ENCODE data around the gene CADM1. TPM values are rescaled to one million over a fixed set of nuclear protein-coding genes. Genes with fewer than 3 reads are reported as not detected.

CADM1 gene
- total and polyA plus RNA-seq, 9 of the 15 experiments (the other 6 are each of a cell fraction or from before 2014, with no cell fraction given), result 0.42 TPM; not detected in 8

- TF ChIP-seq GABPA (tag; conservative IDR thresholded peaks at IDR 0.05; ENCODE audit: low read depth), result no peak
- TF ChIP-seq MBD2 (IDR thresholded peaks at IDR 0.05; ENCODE audit: borderline replicate concordance, low read depth), result no peak
- TF ChIP-seq RBM25 (IDR thresholded peaks at IDR 0.05; ENCODE audit: low read depth, low read length, severe bottlenecking), result no peak
- TF ChIP-seq ZHX1 (conservative IDR thresholded peaks at IDR 0.05; ENCODE audit: low read length), result no peak
Measured at GRCh38 chr11:115255006-115255762, 249.0 kb downstream of the CADM1 start (continued).

GRCh38 chr11:115251126-115251525 lies 253.1 kb downstream of the CADM1 start:
- FAIRE-seq (no peak), DNase-seq (ENCODE audit: extremely low read depth in 1 of 4, low spot score in 3 of 4) (no peak), ATAC-seq (no peak)
- no peak overlapping the region for H3K4me3 ChIP-seq
- no peaks in the 10 kb centered on the region for H3K4me1 ChIP-seq (replicated peaks in 1 of 2; ENCODE audit: control insufficient read depth in 2 of 2, insufficient read depth in 2 of 2, low read length in 2 of 2)
- H3K9ac ChIP-seq (ENCODE audit: insufficient read depth in 1 of 2, low read depth in 2 of 2, low read length in 2 of 2), result no peak overlapping the region
- intact Hi-C loops (cut with micrococcal nuclease), result no loop called here
- ChIA-PET CTCF (ENCODE audit: low intra/inter-chr PET ratio) (no interaction called here), POLR2A (interaction anchor here (1.2 kb wide), 1 partner anchor 17 kb away, joined by 3 read pairs; no protein-coding TSS in a partner anchor)
- no peaks in the 10 kb centered on the region for H3K36me3 ChIP-seq (ENCODE audit: control insufficient read depth, insufficient read depth, low read length)
- no peak overlapping the region for H2AFZ ChIP-seq (ENCODE audit: low read depth, low read length)
- no peaks in the 10 kb centered on the region for H3K79me2 ChIP-seq (ENCODE audit: control insufficient read depth, insufficient read depth, low read length)
- no peaks in the 10 kb centered on the region for H3K27me3 ChIP-seq (ENCODE audit: control insufficient read depth in 2 of 2, insufficient read depth in 2 of 2, low read length in 2 of 2)
- BruUV-seq (replicated peaks), result no TSS peak
- H3K9me1 ChIP-seq (ENCODE audit: control insufficient read depth, insufficient read depth, low read length), result no peaks in the 10 kb centered on the region
- H4K20me1 ChIP-seq (replicated peaks; ENCODE audit: control insufficient read depth, insufficient read depth, low read length), result no peaks in the 10 kb centered on the region
- no peak overlapping the region for H3K27ac ChIP-seq (ENCODE audit: extremely low read depth, low read depth, low read length)
- H3K9me3 ChIP-seq (replicated peaks; ENCODE audit: control insufficient read depth, insufficient read depth, low read depth, low read length), result no peaks in the 10 kb centered on the region
- WGBS (ENCODE audit: insufficient coverage, low coverage, missing lambda C conversion rate), result 0% methylated on average over 4 of the region's 4 CpGs
- in situ Hi-C loops (cut with MboI), result no loop called here
- H3K4me2 ChIP-seq (ENCODE audit: insufficient read depth, low read length), result no peak overlapping the region
- no peak for TF ChIP-seq KHSRP (IDR thresholded peaks at IDR 0.05)
- no peak for TF ChIP-seq ZNF23 (CRISPR knock-in tag; IDR thresholded peaks at IDR 0.05)
- no peak for TF ChIP-seq CTCF (IDR thresholded peaks at IDR 0.05 in 2 of 3, conservative IDR thresholded peaks at IDR 0.05 in 1 of 3; ENCODE audit: insufficient read depth in 2 of 3, low read depth in 1 of 3, low read length in 3 of 3)
- no peak for TF ChIP-seq ZNF699 (CRISPR knock-in tag; IDR thresholded peaks at IDR 0.05; ENCODE audit: insufficient replicate concordance)
- no peak for TF ChIP-seq SREBF1 (IDR thresholded peaks at IDR 0.05; ENCODE audit: borderline replicate concordance, low read depth, low read length)
- no peak for TF ChIP-seq XRCC3 (IDR thresholded peaks at IDR 0.05)
- no peak for TF ChIP-seq SIN3A (IDR thresholded peaks at IDR 0.05; ENCODE audit: borderline replicate concordance in 2 of 2, control insufficient read depth in 1 of 2, low read depth in 2 of 2, low read length in 2 of 2)
- no peak for TF ChIP-seq GABPA (tag; conservative IDR thresholded peaks at IDR 0.05; ENCODE audit: low read depth)
- TF ChIP-seq MTA3 (IDR thresholded peaks at IDR 0.05; ENCODE audit: borderline replicate concordance), result no peak
- TF ChIP-seq LCOR (CRISPR knock-in tag; IDR thresholded peaks at IDR 0.05), result no peak
- TF ChIP-seq SOX6 (IDR thresholded peaks at IDR 0.05), result no peak
- TF ChIP-seq EHMT2 (IDR thresholded peaks at IDR 0.05), result no peak
- TF ChIP-seq KDM2B (CRISPR knock-in tag; IDR thresholded peaks at IDR 0.05), result no peak

Measured in K562 (cell line).